ENCODE results near the gene SBF1.

DNA sequence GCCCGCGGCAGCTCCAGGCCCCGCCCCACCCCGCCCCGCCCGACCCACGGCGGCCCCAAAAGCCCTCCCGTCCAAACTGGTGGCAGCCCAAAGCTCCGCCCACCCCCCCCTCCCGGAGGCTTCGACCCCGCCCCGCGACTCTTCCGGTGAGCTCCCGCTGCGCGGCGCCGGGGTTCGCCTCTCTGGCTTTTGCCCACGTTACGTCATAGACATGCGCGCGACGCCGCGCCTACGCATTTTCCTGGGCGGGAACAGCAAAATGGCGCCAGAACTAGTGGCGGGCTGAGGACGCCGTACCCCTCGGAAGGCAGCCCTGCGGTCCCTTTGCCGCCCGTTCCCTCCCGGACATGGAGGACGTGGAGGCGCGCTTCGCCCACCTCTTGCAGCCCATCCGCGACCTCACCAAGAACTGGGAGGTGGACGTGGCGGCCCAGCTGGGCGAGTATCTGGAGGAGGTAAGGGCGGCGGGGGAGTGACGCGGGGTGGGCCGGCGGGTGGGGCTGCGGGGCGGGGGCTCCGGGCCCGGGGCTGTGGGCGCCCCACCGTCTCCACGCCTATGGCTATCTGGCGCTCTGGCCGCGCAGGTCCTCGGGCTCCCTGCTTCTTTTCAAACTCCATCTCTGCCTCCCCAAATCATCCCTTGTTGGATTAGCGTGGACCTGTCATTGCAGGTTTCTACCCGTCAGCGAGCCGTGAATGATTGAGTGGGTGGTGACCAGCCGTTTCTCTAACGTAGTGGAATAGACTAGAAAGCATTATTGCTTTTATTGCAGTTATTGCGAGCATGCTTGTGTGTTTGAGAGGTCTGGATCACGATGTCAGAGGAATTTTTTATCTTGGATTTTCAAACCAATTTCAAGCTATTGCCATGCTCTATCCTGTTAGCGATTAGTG, 33.4 kb upstream of the SBF1 start, which contains the start of gene NCAPH2:
- TF ChIP-seq POLR2AphosphoS5 (IDR thresholded peaks at IDR 0.05) (peak; percentile 96 to 97), POLR2A (IDR thresholded peaks at IDR 0.05; ENCODE audit: low read depth) (peak; percentile 23)

Measured in esophagus muscularis mucosa (tissue), 2 donors.